ENCODE data around the gene MSANTD7. TPM values are rescaled to one million over a fixed set of nuclear protein-coding genes. Genes with fewer than 3 reads are reported as not detected.

MSANTD7 gene
- total and polyA plus RNA-seq, 2 donors (not counting 1 experiment from before 2014, with no cell fraction given), result 6.8 to 15.2 TPM

- POLR2A ChIA-PET, result no interaction called here
These were observed 16.3 kb upstream of the MSANTD7 start for GRCh38 chr10:14821635-14822375.

More at GRCh38 chr10:14821635-14822375, 16.3 kb upstream of the MSANTD7 start:
- no peak overlapping the region for H3K27ac ChIP-seq (ENCODE audit: low read length in 2 of 2)
- peaks cover 16 to 18% of the 10 kb centered on the region in 2 donors for H3K4me1 ChIP-seq (ENCODE audit: control insufficient read depth in 2 of 2, insufficient read depth in 2 of 2, low read length in 2 of 2)
- 100% methylated on average over 2 of the region's 6 CpGs for WGBS (ENCODE audit: insufficient coverage)
- H4K20me1 ChIP-seq (ENCODE audit: control insufficient read depth, insufficient read depth, low read length, poor library complexity, severe bottlenecking), result no peaks in the 10 kb centered on the region
- no peak overlapping the region for H3K4me3 ChIP-seq (ENCODE audit: control extremely low read depth in 1 of 5, extremely low read depth in 1 of 5, insufficient read depth in 1 of 5, low read depth in 2 of 5, low read length in 4 of 5)
- Mint-ChIP-seq H3K27ac (no peak overlapping the region), H3K4me3 (no peak overlapping the region), H3K4me1 (peaks cover 31% of the 10 kb centered on the region), H3K27me3 (no peaks in the 10 kb centered on the region), H3K9me3 (ENCODE audit: insufficient read depth) (no peaks in the 10 kb centered on the region)
- ATAC-seq (ENCODE audit: low read depth) (no peak), DNase-seq (no peak)
- H3K9me3 ChIP-seq (ENCODE audit: control extremely low read depth in 1 of 3, control insufficient read depth in 2 of 3, insufficient read depth in 1 of 3, low read length in 2 of 3), result peaks cover 0 to 7% (median 0%) of the 10 kb centered on the region in 3 donors
- no peaks in the 10 kb centered on the region for H3K36me3 ChIP-seq (replicated peaks in 1 of 2; ENCODE audit: control extremely low read depth in 1 of 2, control insufficient read depth in 1 of 2, extremely low read depth in 1 of 2, insufficient read depth in 2 of 2, low read length in 1 of 2)
- no peaks in the 10 kb centered on the region for H3K79me2 ChIP-seq (ENCODE audit: control insufficient read depth, insufficient read depth, low read length)
- no peaks in the 10 kb centered on the region for H3K27me3 ChIP-seq (replicated peaks in 1 of 4; ENCODE audit: control extremely low read depth in 1 of 4, control insufficient read depth in 3 of 4, insufficient read depth in 4 of 4, low read length in 3 of 4)
- CTCF ChIA-PET, result interaction anchor here (0.7 to 4.4 kb wide), 29 partner anchors 8 to 625 kb away, joined by 3 to 71 read pairs (median 7); partner anchors contain the start of genes CDNF, HSPA14 and MSANTD7
- intact Hi-C loops (cut with micrococcal nuclease), result loop anchor here (2.0 to 5.0 kb wide), 2 partner anchors 71 to 165 kb away; no protein-coding TSS in a partner anchor
- TF ChIP-seq CTCF (IDR thresholded peaks at IDR 0.05) (no peak), EZH2 (IDR thresholded peaks at IDR 0.05; ENCODE audit: borderline replicate concordance, insufficient read depth, low read depth, low read length, poor library complexity, severe bottlenecking) (no peak)
- no peak overlapping the region for H2AFZ ChIP-seq (ENCODE audit: insufficient read depth, low read depth, low read length, poor library complexity, severe bottlenecking)
- H3K9ac ChIP-seq (ENCODE audit: low read length), result no peak overlapping the region
- H3K4me2 ChIP-seq (replicated peaks; ENCODE audit: low read depth, low read length, poor library complexity, severe bottlenecking), result no peak overlapping the region

Data from B cell (primary cell).